Neuron (in vitro differentiated cells): ENCODE measurements around the gene IER5.

Source experiments
- H2AFZ ChIP-seq: one replicate; pipeline ENCODE4 v1.6.1; 2013; ENCODE audit warnings: low read depth, mild to moderate bottlenecking, inconsistent platforms, low read length, moderate library complexity
- H3K27me3 ChIP-seq: one replicate; pipeline ENCODE4 v1.6.1; 2013; ENCODE audit warnings: low read length; ENCODE audit not compliant: insufficient read depth
- H3K36me3 ChIP-seq: one replicate; pipeline ENCODE4 v1.6.1; 2013; ENCODE audit warnings: low read length; ENCODE audit not compliant: insufficient read depth
- H3K4me1 ChIP-seq: one replicate; pipeline ENCODE4 v1.6.1; 2013; ENCODE audit warnings: low read length; ENCODE audit not compliant: insufficient read depth
- H3K4me3 ChIP-seq: 2 replicates; pipeline ENCODE4 v1.5.1; 2013; ENCODE audit warnings: mild to moderate bottlenecking, low read length, moderate library complexity
- H3K9me3 ChIP-seq: one replicate; pipeline ENCODE4 v1.6.1; 2013; ENCODE audit warnings: low read length

IER5 gene

DNA sequence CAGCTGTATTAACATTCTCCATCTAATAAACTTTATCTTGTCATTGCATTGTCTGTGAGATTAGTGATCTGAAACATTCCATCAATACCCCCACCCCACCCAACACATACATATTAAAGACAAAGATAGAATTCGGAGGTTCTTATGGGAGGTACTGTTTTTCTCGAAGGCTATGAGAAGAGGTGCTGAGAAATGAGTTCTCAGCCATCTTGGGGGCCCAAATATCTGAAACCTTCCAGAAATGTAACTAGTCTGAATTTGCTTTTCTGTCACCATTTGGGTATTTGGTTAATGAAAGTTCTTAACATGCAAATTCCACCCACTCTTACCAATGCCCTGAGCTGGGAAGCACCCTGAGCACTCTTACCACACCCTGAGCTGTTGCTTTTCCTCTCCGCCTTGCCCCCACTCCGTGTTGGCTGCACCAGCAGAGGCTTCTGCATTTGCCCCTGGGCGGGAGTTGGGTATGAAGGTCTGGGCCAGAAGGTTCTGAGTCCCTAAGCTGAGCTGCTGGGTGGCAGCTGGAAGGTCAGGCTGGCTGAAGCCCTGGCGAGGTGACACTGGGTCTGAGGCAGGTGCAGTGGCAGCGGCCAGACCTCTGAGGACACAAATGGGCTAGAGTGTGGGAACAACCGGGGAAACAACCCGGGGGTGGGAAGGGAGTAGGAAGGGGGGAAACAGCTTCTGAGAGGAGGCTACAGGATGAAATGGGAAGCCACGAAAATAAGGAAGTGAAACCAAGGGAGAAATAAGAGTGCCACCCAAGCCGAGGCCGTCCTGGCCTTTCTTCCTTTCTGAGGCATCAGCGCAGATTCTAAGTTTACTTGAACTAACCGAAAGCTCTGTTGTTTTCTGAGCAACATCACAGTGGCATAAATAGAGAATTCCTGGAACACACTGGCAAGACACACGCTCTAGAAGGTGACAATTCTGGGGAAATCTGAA, 26.3 kb upstream of the IER5 start:
- peaks cover 2% of the 10 kb centered on the region for H3K4me1 ChIP-seq
- H3K9me3 ChIP-seq: peaks cover 7% of the 10 kb centered on the region
- peaks cover 2% of the 10 kb centered on the region for H3K27me3 ChIP-seq
- H3K4me3 ChIP-seq: no peak overlapping the region
- H2AFZ ChIP-seq: no peak overlapping the region
- H3K36me3 ChIP-seq: no peaks in the 10 kb centered on the region

DNA sequence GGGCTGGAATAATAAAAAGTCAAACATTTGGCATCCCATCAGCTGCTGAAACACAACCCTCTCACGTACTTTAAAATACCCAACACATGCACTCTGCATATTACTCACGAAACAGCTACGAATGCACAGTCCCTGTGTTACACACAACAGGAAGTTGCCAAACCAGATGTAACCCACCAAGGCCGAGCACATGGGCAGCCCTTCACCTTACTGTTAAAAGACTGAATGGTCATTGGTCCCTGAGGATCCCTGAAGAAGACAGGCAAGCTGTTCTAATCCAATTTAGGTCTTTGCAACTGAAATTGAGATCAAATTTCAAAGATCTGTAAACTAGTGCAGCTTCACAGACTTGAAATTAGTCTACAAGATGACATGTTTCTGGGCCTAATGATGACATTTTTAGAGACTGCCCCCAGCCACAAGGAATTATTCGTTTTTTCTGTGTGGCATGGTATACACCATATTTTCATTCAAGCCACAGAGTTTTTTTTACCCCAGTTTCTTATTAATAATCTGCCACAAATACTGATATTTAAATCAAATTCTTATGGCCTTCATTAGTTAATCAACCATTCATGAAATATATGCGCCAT, 25.6 kb upstream of the IER5 start:
- Histone ChIP-seq H3K4me1 (peaks cover 2% of the 10 kb centered on the region), H3K36me3 (no peaks in the 10 kb centered on the region), H3K27me3 (peaks cover 2% of the 10 kb centered on the region), H3K9me3 (peaks cover 7% of the 10 kb centered on the region), H3K4me3 (no peak overlapping the region), H2AFZ (no peak overlapping the region)

- Histone ChIP-seq H3K4me1 (peaks cover 2% of the 10 kb centered on the region), H3K4me3 (no peak overlapping the region), H3K9me3 (peaks cover 7% of the 10 kb centered on the region)
These were observed 24.4 kb upstream of the IER5 start for GRCh38 chr1:181064011-181064623.

DNA sequence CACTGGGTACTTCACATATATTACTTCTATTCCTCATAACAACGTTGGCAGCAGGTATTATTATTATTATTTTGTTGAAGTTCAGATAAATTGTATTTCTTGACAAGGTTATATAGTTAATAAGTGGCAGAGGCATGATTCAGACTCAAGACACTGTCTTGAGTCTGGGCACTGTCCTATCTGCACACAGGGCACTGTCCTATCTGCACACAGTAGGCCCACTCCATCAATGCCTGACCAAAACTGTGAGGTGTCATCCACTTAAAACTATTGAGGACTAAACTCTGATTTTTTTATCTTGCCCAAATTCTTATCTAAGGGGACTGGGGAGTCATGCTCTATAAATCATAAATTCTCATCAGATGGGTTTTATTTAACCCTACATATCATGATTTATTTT, 23.8 kb upstream of the IER5 start:
- peaks cover 2% of the 10 kb centered on the region for H3K4me1 ChIP-seq
- no peaks in the 10 kb centered on the region for H3K27me3 ChIP-seq
- H2AFZ ChIP-seq: no peak overlapping the region
- peaks cover 3% of the 10 kb centered on the region for H3K9me3 ChIP-seq
- H3K4me3 ChIP-seq: no peak overlapping the region
- no peaks in the 10 kb centered on the region for H3K36me3 ChIP-seq

More at GRCh38 chr1:181064011-181064623, 24.4 kb upstream of the IER5 start:
- no peaks in the 10 kb centered on the region for H3K27me3 ChIP-seq
- H3K36me3 ChIP-seq: no peaks in the 10 kb centered on the region
- H2AFZ ChIP-seq: no peak overlapping the region

DNA sequence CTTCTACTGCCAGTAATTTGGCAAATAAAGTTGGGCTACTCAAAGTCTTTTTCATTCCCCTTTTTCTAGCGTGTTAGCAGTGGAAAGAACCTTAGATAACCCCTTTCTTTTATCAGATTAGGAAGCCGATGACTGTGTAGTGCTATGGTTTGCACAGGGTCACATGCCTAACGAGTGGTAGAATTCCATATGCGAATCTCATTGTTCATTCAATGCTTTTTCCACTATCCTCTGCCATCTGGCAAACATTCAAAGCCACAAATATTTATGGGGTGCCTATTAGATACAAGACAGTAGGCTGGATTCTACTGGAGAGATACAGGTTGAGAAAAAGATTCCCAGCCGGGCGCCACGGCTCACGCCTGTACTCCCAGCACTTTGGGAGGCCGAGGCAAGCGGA, 14.9 kb upstream of the IER5 start:
- H3K27me3 ChIP-seq: peaks cover 3% of the 10 kb centered on the region
- H3K4me1 ChIP-seq: peaks cover 6% of the 10 kb centered on the region
- no peak overlapping the region for H2AFZ ChIP-seq
- no peaks in the 10 kb centered on the region for H3K9me3 ChIP-seq
- no peaks in the 10 kb centered on the region for H3K36me3 ChIP-seq
- no peak overlapping the region for H3K4me3 ChIP-seq

- Histone ChIP-seq H3K36me3 (no peaks in the 10 kb centered on the region), H3K4me1 (peaks cover 6% of the 10 kb centered on the region), H2AFZ (no peak overlapping the region), H3K4me3 (no peak overlapping the region), H3K9me3 (no peaks in the 10 kb centered on the region), H3K27me3 (peaks cover 3% of the 10 kb centered on the region)
These were observed 12.6 kb upstream of the IER5 start for GRCh38 chr1:181075766-181076350.

- Histone ChIP-seq H3K9me3 (no peaks in the 10 kb centered on the region), H3K36me3 (no peaks in the 10 kb centered on the region), H3K4me3 (no peak overlapping the region), H3K27me3 (peaks cover 3% of the 10 kb centered on the region), H3K4me1 (peaks cover 12% of the 10 kb centered on the region), H2AFZ (no peak overlapping the region)
These were observed 11.6 kb upstream of the IER5 start for GRCh38 chr1:181076852-181077251.

GRCh38 chr1:181077576-181078242, 10.8 kb upstream of the IER5 start:
- Histone ChIP-seq H3K36me3 (no peaks in the 10 kb centered on the region), H3K4me3 (no peak overlapping the region), H3K9me3 (no peaks in the 10 kb centered on the region), H3K4me1 (peaks cover 12% of the 10 kb centered on the region), H3K27me3 (peaks cover 3% of the 10 kb centered on the region), H2AFZ (no peak overlapping the region)

- H3K27me3 ChIP-seq: peaks cover 3% of the 10 kb centered on the region
- no peaks in the 10 kb centered on the region for H3K36me3 ChIP-seq
- H3K9me3 ChIP-seq: no peaks in the 10 kb centered on the region
- peaks cover 12% of the 10 kb centered on the region for H3K4me1 ChIP-seq
- no peak overlapping the region for H3K4me3 ChIP-seq
- H2AFZ ChIP-seq: no peak overlapping the region
These were observed 9.1 kb upstream of the IER5 start for GRCh38 chr1:181079382-181079781.

DNA sequence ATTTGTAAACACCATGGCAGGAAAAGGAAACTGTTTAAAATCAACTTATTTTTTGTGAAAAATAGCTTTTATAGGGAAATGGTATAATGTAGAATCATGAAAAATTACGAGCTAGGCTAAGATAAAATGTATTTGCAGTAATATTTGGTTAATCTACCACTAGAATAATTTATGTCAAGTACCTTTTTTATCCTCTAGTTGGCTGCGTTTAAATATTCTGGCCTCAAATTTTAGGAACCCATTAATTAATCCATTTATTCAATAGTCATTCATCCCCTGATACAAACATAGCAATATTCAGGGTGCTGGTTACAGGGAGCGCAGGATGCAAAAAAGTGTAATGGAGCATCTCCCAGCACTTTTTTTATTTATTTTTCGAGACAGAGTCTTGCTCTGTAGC, 8.6 kb upstream of the IER5 start:
- H3K36me3 ChIP-seq: no peaks in the 10 kb centered on the region
- peaks cover 12% of the 10 kb centered on the region for H3K4me1 ChIP-seq
- H3K9me3 ChIP-seq: no peaks in the 10 kb centered on the region
- peaks cover 3% of the 10 kb centered on the region for H3K27me3 ChIP-seq
- H3K4me3 ChIP-seq: no peak overlapping the region
- no peak overlapping the region for H2AFZ ChIP-seq

DNA sequence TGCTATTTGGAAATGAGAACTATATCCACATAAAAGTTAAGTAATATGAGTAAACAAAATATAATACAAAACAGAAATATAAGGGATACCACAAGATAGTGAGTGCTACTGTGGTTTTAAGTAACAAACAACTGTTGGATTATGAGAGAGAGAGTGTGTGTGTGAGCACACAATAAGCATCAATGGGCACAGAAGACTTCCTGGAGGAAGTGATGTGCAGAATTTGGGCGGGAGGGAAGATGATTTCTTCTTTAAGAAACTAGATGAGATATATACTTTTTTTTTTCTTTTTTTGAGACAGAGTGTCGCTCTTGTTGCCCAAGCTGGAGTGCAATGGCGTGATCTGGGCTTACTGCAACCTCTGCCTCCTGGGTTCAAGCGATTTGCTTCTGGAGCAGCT, 7.9 kb upstream of the IER5 start:
- H3K27me3 ChIP-seq: peaks cover 3% of the 10 kb centered on the region

GRCh38 chr1:181081395-181081794, 7.1 kb upstream of the IER5 start:
- no peaks in the 10 kb centered on the region for H3K36me3 ChIP-seq
- no peaks in the 10 kb centered on the region for H3K9me3 ChIP-seq
- no peak overlapping the region for H3K4me3 ChIP-seq
- peaks cover 10% of the 10 kb centered on the region for H3K4me1 ChIP-seq
- H2AFZ ChIP-seq: no peak overlapping the region
- H3K27me3 ChIP-seq: peaks cover 3% of the 10 kb centered on the region

More for the DNA sequence above, 7.9 kb upstream of the IER5 start:
- Histone ChIP-seq H3K4me1 (peaks cover 12% of the 10 kb centered on the region), H3K4me3 (no peak overlapping the region), H3K36me3 (no peaks in the 10 kb centered on the region), H2AFZ (no peak overlapping the region), H3K9me3 (no peaks in the 10 kb centered on the region)
